Right ventricle myocardium superior (tissue), 1 donor: ENCODE measurements around the gene SYNE2. TPM values are rescaled to one million over a fixed set of nuclear protein-coding genes. Genes with fewer than 3 reads are reported as not detected.
A peak's percentile ranks its signal among the peaks of the same experiment; 100 is the strongest.

Experiments
- ATAC-seq: fragments of 200-7000 bp; cut with Tn5 transposase; one replicate; pipeline ENCODE4 v1.9.1; 2020; ENCODE audit warnings: mild to moderate bottlenecking; ENCODE audit not compliant: poor library complexity
- DNase-seq: peaks from one replicate; pipeline ENCODE4 v3.0.0-alpha.2; 2020
- intact Hi-C: fragments of 100-400 bp; cut with DNase I; formaldehyde crosslinking; loops from one replicate; pipeline ENCODE4 v1.11.2; 2022
- total RNA-seq: library from RNA; stranded (reverse); fragmentation: NEBNext Ultra II Directional; extraction: Animal tissue kit (Norgen Biotek cat#: 25700); gene quantifications from one replicate; pipeline ENCODE4 v1.2.1, GENCODE V29; 2021
- donor health status: DM: no; HTN: yes; CAD: no; lungs with severe emphysema.

The SYNE2 gene
- total RNA-seq, 1 donor from 2014 or later, result 193 TPM

- ATAC-seq (no peak), DNase-seq (no peak)
- intact Hi-C loops, result no loop called here
These were observed 360.3 kb downstream of the SYNE2 start for GRCh38 chr14:64213086-64213485.

GRCh38 chr14:64213853-64214570 is 361.2 kb downstream of the SYNE2 start:
- ATAC-seq, result peak; percentile 21
- intact Hi-C loops, result no loop called here
- DNase-seq, result no peak

DNA sequence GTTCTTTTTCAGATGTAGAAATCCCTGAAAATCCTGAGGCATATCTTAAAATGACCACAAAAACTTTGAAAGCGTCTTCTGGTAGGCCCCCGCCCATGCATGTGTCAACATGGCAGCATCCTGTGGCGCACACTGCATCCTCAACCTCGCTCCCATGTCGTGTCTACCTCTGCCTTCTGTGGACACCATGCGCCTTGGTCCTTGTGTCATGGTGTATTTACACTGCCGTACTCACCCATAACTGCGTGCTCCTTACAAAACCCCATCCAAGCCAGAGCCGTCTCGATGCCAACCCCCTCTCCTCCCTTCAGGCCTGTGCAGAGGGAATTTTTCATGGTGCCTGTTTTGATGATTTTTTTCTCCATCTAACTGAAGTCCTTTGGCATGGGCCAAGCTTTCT is 362.5 kb downstream of the SYNE2 start:
- intact Hi-C loops, result no loop called here
- ATAC-seq, result no peak
- no peak for DNase-seq

- intact Hi-C loops, result no loop called here
- ATAC-seq (no peak), DNase-seq (no peak)
These were observed 363.2 kb downstream of the SYNE2 start for GRCh38 chr14:64215978-64216377.

DNA sequence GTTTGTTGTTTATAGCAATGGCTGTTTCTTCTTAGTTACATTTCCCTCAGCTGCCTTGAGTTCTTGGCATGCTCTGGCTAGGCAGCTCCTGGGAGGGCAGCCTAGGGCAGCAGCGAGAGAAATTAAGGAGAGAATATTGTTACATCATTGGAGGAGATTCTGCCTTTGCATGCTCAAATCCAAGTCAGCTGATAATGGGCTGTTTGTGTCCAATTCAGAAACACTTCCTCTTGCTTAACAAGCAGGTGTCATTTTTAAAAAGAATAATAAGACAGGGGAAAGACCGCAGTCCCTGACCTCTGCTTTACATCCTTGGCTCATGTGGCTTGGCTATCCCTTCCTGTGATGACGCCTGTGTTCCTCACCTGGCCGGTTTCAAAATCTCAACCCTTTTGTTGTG is 364.5 kb downstream of the SYNE2 start:
- intact Hi-C loops, result no loop called here
- no peak for DNase-seq
- ATAC-seq, result peak; percentile 26

DNA sequence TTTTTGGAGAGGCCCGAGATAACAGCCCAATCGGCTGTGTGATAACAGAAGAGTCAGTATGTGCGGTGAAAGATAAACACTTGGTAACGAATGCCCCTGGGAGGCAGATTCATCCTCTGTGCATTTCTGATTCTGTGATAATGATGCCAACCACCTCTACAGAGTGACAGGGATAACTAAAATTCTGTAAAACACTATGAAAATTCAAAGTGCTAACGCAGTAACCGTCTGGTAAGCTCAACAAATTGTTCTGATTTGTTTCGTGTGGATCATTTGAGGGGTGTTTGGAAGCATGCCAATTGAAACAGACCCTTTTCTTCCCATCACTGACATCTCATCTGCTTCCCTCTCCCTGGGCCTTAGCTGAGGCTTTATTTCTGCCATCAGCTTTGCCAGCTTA is 365.0 kb downstream of the SYNE2 start:
- ATAC-seq, result no peak
- intact Hi-C loops, result no loop called here
- no peak for DNase-seq

DNA sequence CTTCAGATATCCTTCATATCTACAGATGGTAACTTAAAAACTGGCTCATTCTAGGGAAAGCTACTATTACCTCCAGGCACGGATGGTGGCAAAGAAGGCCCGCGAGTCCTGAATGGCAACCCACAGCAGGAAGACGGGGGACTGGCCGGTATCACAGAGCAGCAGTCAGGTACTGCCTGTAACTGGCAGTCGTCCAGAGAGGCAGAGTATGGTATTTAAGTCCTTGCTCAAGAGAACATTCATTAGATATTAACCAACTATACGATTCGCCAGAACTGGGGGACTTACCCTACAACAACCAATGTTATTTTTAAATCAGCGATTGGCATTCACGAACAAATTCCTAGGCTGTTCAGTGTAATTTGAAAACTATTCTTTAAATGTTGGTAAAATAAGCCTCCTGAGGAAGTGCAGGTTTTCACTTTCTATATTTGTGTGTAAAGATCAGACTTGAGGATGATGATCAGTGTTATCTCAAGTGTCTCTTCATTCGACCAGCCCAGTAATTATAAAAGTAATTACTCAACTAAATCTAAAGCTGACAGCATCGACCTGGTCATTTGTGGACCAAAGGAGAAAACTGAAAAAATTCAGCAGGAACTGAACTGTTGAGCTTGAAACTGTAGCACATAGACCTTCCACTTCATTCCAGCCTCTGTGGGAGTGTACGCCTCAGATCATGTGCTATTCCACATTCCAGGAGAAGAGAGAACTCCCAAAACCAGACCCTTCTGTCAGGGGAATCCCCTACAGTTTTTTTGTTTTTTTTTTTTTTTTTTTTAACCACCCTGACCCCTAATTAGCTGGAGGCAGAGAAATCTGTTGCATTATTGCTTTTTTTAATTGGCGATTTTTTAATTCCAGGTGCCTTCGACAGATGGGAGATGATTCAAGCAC is 365.8 kb downstream of the SYNE2 start:
- DNase-seq (peak; percentile 63), ATAC-seq (peak; percentile 69)

GRCh38 chr14:64220056-64220455 is 367.3 kb downstream of the SYNE2 start:
- intact Hi-C loops, result no loop called here
- ATAC-seq (no peak), DNase-seq (no peak)

More for the DNA sequence above, 365.8 kb downstream of the SYNE2 start:
- intact Hi-C loops, result no loop called here

DNA sequence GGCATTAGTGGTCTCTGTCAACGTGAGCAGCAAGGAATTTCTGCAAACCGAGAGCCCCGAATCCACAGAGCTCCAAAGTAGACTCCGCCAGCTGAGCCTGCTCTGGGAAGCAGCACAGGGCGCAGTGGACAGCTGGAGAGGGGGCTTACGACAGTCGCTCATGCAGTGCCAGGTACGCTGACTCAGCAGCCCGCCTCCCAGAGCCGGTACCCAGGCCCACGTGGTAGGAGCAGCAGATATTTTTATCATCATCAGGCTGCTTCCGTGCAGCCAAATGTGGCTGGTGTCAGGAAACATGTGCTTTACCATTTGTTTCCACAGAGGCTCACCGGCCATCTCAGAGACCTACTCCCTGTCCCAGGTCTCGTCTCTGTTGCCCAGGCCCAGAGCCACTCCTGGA is 367.7 kb downstream of the SYNE2 start:
- DNase-seq (peak; percentile 84), ATAC-seq (peak; percentile 78)
- intact Hi-C loops, result no loop called here

DNA sequence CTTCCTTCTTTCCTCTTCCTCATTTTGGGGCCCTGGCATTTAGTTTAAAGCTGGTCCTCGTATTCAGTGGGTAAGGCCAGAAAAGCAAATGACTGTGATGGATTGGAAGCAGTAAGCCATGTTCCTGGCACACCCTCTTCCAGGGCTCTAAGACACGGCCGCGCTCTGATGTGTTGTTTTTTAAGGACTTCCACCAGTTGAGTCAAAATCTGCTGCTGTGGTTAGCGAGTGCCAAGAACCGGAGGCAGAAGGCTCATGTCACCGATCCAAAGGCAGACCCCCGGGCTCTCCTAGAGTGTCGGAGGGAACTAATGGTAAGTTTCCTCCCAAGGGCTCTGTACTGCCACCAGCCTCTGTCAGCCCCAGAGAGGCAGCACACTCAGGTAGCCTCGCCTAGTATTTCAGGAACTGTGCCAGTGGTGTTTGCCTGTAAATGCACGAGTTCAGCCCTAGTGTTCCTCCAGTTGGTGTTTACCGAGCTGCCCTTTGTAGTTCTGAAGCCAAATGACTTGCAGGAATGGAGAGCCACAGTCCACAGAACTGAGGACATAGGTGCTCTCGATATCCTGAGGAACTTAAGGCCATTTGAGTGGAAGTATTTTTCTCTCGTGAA is 368.7 kb downstream of the SYNE2 start:
- ATAC-seq (no peak), DNase-seq (no peak)
- intact Hi-C loops, result no loop called here

GRCh38 chr14:64225151-64225757 is 372.4 kb downstream of the SYNE2 start:
- ATAC-seq (peak; percentile 42), DNase-seq (no peak)
- intact Hi-C loops, result no loop called here

DNA sequence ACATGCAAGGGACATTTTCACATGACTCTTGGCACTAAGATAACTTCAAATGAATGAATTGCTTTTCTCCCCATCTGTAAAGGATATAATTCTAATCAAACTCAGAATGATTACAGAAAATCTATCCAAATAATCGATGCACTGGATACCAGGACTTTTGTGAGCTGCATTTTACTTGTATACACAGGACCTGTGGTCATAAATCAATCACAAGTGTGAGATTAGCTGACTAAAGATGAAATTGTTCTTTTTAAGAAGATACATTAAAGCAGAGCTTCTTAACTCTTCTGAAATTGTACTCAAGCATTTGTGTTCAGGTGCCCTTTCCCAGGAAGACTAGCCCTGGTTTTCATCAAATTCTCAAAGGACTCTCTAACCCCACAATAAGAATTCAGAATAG is 375.1 kb downstream of the SYNE2 start:
- DNase-seq, result no peak
- ATAC-seq, result no peak
- intact Hi-C loops, result no loop called here

DNA sequence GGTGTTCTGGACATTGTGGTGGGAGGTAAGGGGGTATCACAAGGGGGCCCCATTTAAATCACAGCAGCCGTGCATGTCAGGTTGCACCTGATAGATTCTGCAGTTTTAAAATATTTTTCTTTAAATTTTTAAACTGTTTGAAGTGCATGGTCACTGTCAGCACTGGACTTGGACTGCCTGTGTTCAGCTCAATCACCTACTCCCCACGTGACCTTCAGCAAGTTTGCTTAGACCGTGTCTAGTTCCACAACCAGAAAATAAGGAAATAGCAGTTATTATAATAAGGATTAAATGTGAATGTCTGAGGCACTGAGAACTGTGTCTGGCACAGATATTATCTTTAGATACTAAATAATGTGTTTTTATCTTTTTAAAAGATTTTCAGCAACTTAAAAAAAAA is 376.7 kb downstream of the SYNE2 start:
- intact Hi-C loops, result no loop called here
- no peak for DNase-seq
- ATAC-seq, result no peak

DNA sequence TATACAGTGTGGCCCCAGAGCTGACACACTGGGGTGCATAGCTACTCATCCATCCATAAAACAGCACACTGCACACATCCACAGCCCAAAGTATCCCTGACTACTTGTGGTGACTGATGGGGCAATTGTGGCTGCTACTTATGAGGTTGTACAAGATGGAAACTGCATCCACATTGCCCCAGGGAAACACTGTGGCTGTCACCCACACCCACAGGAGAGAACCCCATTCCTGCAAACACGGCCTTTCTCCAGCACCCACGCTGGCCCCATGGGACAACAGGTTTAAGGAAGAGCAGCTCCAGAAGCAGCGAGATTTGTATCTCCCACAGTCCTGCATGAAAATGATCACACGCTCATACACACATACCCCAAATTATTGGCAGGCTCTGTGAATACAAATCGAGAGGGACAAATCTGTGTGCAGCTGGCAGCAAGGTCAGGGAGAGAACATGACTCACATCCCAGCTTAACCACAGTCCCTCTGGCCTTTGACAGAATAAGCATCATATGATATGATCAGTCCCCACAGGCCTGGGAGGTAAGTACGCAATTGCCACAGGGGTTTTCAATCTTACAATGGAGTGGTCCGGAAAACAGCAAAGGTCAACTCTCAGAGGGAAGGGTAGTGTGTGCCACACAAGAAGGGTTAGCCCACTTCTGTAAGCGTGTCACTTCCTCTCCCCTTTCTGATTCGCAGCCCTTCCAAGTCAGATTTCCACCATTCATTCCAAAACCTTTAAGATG is 379.5 kb downstream of the SYNE2 start:
- ATAC-seq, result peak; percentile 69
- intact Hi-C loops, result no loop called here

DNA sequence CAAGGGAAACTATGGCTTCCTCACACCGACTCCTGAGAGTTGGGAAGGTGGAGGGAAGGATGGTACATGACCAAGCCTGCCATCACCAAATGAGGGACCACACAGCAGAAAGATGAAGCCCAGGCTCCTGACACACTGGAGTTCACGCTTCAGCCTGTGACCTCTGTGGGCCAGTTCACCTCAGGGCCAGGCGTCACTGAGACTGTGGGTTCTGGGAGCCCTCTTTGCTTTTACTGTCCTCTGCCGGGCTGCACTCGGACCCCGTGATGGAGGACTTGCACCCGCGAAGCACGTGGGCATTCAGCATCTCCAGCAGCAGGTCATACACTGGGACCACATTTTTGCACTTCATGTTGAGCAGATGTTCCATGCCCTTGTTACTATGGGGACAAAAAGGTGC is 380.1 kb downstream of the SYNE2 start:
- DNase-seq (no peak), ATAC-seq (no peak)
- intact Hi-C loops, result no loop called here

More for the DNA sequence above, 379.5 kb downstream of the SYNE2 start:
- DNase-seq, result no peak

DNA sequence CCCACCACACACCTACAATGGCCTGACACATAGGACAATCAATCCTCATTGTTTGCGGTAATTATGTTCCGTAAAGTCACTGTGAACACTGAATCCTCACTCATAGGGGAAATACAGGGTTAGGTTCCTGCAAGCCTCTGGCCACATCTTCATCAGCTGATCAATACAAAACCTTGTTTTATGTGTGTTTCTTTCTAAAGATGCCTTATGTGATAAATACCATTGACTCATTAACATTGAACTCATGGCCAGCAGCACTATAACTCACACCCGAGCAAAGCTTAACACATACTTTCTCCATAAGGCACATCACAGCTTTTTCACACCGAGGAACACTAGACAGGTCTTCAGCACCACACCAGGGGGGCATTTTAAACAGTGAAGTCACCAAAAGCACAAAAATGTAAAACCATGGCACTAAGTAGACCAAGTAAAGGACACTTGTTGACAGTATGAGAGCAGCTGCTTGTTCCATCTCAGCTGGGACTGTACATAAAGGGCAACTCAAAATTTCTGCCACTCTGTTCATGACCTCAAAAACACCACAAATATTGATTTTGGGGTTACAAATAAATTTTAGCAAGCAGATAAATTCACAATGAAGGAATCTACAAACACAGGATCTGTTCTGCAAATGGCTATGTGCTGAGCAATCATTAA is 380.9 kb downstream of the SYNE2 start:
- ATAC-seq, result no peak
- intact Hi-C loops, result no loop called here

DNA sequence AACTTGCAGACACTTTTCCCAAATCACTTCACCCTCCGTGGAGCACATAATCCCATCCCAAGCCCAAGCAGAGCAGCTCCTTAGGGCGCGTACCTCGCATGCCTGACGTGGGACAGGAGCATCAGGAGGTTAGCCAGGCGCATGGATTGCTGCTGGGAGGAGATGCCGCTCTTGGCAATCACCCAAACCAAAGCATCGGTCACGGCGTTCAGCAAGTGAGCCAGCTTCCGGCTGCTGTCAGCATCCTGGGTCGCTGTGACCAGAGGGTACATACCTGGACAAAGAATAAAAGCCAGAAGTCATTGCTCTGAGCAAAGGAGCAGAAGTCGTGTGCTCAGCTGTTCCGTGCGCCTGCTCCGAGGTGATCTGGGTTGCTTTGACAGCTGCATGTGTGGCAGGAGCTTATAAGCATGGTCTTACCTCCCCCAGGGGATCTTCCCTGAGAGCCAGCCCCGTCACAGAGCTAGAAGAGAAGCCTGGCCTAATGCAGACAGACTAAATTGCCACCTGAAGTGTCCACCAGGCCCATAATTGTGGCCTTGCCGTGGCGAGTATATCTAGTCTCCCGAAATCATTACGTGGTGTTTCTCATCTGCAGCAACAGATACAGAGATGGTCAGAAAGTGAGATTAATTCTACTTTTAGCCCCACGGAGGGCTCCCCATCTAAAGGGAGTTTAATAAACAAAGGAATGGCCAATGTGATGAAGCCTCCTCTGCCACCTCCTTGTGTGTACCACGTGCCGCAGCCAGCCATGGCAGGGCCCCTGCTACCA is 382.3 kb downstream of the SYNE2 start:
- intact Hi-C loops, result no loop called here
- DNase-seq, result no peak
- ATAC-seq, result no peak

More for the DNA sequence above, 380.9 kb downstream of the SYNE2 start:
- no peak for DNase-seq
